HFF-Myc (cell line): ENCODE measurements around the gene ERN1.

ENCODE experiments used
- DNase-seq: peaks from one replicate; pipeline ENCODE4 v3.0.0-alpha.2; 2011; ENCODE audit warnings: low read depth; ENCODE audit errors: extremely low read depth
- H3K4me3 ChIP-seq: replicated peaks from 2 replicates; pipeline ENCODE4 v1.5.1; 2011; ENCODE audit warnings: low read depth, mild to moderate bottlenecking, control low read depth, low read length
- TF ChIP-seq, protein P1 (sequence below): IDR thresholded peaks from 2 replicates; pipeline ENCODE4 v1.5.1; 2012; ENCODE audit warnings: mild to moderate bottlenecking, low read depth, low read length, control low read depth; ENCODE audit errors: missing control alignments

ERN1 gene

DNA sequence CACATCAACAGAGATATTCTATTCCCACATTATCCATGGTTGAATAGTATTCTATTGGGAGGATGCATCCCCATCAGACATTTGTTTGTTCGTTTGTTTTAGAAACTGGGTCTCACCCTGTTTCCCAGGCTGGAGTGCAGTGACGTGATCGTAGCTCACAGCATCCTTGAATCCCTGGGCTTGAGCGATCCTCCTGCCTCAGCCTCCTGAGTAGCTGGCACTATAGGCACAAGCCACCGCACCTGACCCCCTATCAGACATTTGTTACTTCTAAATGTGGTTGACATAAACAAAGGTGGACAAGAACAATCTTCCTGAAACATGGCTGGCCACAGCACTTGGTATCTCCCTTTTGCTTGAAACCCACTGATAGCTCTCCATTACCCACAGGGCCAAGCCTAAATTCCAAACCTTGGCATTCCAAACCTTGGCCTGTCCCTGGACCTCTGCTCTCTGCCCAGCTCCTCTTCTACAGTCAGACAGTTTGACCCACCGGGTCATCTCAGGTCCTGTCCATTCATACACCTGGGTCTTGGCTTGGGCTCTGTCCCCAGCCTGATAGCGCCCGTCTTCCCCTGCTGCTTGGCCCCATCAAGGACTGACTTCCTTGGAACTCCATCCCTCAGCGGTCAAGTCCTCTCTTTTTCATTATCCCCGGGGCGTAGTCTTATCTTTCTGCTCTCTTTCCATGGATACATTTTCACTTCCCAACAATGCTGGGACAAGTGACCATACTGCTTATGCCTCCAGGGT is 133.3 kb downstream of the ERN1 start:
- TF ChIP-seq, protein P1, sequence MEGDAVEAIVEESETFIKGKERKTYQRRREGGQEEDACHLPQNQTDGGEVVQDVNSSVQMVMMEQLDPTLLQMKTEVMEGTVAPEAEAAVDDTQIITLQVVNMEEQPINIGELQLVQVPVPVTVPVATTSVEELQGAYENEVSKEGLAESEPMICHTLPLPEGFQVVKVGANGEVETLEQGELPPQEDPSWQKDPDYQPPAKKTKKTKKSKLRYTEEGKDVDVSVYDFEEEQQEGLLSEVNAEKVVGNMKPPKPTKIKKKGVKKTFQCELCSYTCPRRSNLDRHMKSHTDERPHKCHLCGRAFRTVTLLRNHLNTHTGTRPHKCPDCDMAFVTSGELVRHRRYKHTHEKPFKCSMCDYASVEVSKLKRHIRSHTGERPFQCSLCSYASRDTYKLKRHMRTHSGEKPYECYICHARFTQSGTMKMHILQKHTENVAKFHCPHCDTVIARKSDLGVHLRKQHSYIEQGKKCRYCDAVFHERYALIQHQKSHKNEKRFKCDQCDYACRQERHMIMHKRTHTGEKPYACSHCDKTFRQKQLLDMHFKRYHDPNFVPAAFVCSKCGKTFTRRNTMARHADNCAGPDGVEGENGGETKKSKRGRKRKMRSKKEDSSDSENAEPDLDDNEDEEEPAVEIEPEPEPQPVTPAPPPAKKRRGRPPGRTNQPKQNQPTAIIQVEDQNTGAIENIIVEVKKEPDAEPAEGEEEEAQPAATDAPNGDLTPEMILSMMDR = no peak
- DNase-seq = no peak
- no peak overlapping the region for H3K4me3 ChIP-seq

DNA sequence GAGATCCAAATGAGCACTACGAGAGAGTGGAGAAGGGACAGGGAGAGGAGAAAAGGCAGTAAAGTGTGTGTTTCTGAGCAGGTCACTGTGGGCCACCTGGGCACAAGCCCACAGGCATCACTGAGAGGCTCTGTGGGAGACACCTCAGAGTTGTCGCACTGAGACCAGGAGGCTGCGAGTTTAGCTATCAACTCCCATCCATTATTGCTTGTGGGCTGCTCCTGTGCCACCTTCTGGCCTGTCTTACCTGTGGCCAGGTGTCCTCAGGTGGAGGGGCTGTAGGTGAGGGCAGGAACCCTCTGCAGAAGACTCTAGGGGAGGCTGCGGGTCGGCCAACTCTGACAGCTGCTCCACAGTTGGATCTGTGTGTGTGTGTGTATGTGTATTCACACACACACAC is 134.3 kb downstream of the ERN1 start:
- TF ChIP-seq, protein P1 = no peak
- DNase-seq = no peak
- no peak overlapping the region for H3K4me3 ChIP-seq

DNA sequence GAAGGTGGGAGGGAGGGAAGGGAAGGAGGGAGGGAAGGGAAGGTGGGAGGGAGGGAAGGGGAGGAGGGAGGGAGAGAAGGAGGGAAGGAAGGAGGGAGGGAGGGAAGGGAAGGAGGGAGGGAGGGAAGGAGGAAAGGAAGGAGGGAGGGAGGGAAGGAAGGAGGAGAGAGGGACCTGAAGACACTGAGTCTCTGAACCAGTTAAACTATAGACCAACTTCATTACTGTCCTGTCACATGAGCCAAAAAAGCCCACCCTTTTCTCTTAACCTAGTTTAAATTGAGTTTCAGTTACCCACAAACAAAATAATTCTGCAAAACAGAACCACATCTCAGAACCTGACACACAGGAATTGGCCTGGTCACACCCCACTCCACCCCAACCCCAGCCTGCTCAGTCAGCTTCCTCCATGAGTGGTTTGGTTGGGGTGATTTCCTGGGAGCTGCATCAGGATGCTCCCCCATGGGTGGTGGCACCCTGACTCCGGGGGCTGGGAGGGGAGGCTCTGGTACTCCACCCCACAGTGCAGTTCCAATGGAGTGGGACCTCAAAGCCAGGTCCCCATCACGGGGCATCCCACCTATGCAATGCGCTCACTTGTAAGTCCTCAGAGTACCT is 136.5 kb downstream of the ERN1 start:
- H3K4me3 ChIP-seq = no peak overlapping the region
- TF ChIP-seq, protein P1 = no peak
- no peak for DNase-seq

DNA sequence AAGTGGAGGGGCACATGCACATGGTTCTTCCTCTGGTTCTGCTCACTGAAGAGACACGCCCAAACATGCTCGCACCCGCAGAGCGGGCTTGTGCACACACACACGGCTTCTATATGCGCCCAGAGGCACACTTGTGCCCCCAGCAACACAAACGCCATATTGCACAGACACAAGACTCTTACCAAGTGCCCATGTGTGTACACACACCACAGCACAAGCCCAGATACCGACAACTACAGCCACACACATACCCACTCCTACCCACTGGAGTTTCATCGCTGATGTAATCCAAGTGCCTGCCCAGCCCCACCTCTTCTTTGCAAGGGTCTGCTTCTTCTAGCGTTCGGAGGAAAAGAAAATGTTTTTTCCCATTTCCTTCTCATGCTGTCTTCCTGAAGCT is 138.3 kb downstream of the ERN1 start:
- H3K4me3 ChIP-seq = no peak overlapping the region
- TF ChIP-seq, protein P1 = no peak
- no peak for DNase-seq

DNA sequence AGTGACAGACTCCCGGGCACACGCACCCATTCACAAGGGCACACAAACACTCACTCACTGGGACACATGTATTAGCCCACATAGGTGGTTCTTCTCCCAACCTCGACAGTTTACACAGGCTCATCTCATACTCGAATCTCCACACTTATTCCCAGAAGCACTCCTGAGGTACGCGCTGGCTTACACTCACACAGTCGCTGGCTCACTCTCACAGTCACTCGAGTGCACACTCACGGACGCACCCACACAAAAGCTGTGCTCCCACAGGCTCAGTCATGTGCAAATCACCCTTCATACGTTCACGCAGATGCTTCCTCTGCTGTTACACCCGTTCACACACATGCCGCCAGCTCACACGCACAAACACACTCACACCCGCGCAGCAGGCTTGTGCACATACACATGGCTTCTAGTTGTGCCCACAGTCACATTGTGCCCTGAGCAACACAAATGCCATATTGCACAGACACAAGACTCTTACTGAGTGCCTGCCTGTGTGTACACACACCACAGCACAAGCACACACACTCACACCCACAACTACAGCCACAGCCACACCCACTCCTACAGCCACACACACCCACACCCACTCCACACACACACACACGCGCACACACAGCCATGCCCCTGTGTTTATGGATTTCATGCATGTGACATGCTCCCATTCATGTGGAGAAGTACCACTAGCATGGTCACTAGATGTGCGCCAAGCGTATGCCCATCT is 140.2 kb downstream of the ERN1 start:
- H3K4me3 ChIP-seq = no peak overlapping the region
- TF ChIP-seq, protein P1 = no peak
- DNase-seq = no peak
